Stimulated activated CD4-positive, alpha-beta T cell treated with anti-CD3 and anti-CD28 coated beads, Interleukin-15, amount 100 ng/mL, for 24 hours (primary cell): Measurements from ENCODE around the gene ABCB11.
"Not testable (repeated sequence)": the region's sequence is repeated elsewhere in the genome, so short reads cannot be mapped to it uniquely, and the experiment has no call there.

ENCODE experiments used
- DNase-seq: peaks from one replicate; pipeline ENCODE4 v3.0.0-alpha.2; 2020

The ABCB11 gene

GRCh38 chr2:168926621-168927386 is 104.3 kb downstream of the ABCB11 start:
- DNase-seq, result no peak

- no peak for DNase-seq
Observed at GRCh38 chr2:168920504-168921157, 110.5 kb downstream of the ABCB11 start.

- no peak for DNase-seq
Observed at GRCh38 chr2:168916331-168916675, 114.8 kb downstream of the ABCB11 start.

- no peak for DNase-seq
Observed at GRCh38 chr2:168915441-168916330, 115.4 kb downstream of the ABCB11 start.

- no peak for DNase-seq
Observed at GRCh38 chr2:168913495-168913894, 117.6 kb downstream of the ABCB11 start.

- peak; percentile 14 for DNase-seq
Observed at GRCh38 chr2:168912901-168913369, 118.2 kb downstream of the ABCB11 start.

- no peak for DNase-seq
Observed at GRCh38 chr2:168912466-168912865, 118.7 kb downstream of the ABCB11 start.

GRCh38 chr2:168910330-168910729 is 120.8 kb downstream of the ABCB11 start:
- DNase-seq, result no peak

- DNase-seq, result no peak
Observed at GRCh38 chr2:168907940-168908662, 123.0 kb downstream of the ABCB11 start.

GRCh38 chr2:168904358-168904757 is 126.8 kb downstream of the ABCB11 start:
- DNase-seq, result no peak

GRCh38 chr2:168903888-168904287 is 127.2 kb downstream of the ABCB11 start:
- DNase-seq, result no peak

GRCh38 chr2:168901003-168901402 is 130.1 kb downstream of the ABCB11 start, which contains the start of gene G6PC2:
Gene G6PC2, plus strand, starts transcription at chr2:168901291. Its CDS starts 41 bp downstream, at chr2:168901332.
- DNase-seq, result no peak

- DNase-seq, result no peak
Observed at GRCh38 chr2:168897449-168897848, 133.7 kb downstream of the ABCB11 start.

- DNase-seq, result no peak
Observed at GRCh38 chr2:168896783-168897182, 134.3 kb downstream of the ABCB11 start.

GRCh38 chr2:168895771-168896170 is 135.4 kb downstream of the ABCB11 start:
- no peak for DNase-seq

- no peak for DNase-seq
Observed at GRCh38 chr2:168894720-168895119, 136.4 kb downstream of the ABCB11 start.

- no peak for DNase-seq
Observed at GRCh38 chr2:168894101-168894500, 137.0 kb downstream of the ABCB11 start.

- no peak for DNase-seq
Observed at GRCh38 chr2:168892327-168892726, 138.8 kb downstream of the ABCB11 start.

- peak; percentile 93 for DNase-seq
Observed at GRCh38 chr2:168890006-168890782, 140.9 kb downstream of the ABCB11 start, which contains the start of gene SPC25. Gene SPC25, minus strand, starts transcription at chr2:168890430. Its CDS starts 911 bp downstream, at chr2:168889519.

- DNase-seq, result peak; percentile 4
Observed at GRCh38 chr2:168889635-168890005, 141.5 kb downstream of the ABCB11 start.

- no peak for DNase-seq
Observed at GRCh38 chr2:168884975-168885374, 146.1 kb downstream of the ABCB11 start.

- not testable (repeated sequence) for DNase-seq
Observed at GRCh38 chr2:168882163-168882562, 149.0 kb downstream of the ABCB11 start.
